Nephron (organoid): Measurements from ENCODE around the gene PNPLA2.

Experiments used
- H3K27ac Mint-ChIP-seq, 3 experiments: 2 replicates each; pipeline ENCODE4 v1.8.0; 2020; ENCODE audit warnings: mixed read lengths in 3 of 3, mild to moderate bottlenecking in 2 of 3, moderate library complexity in 1 of 3
- H3K27me3 Mint-ChIP-seq: 2 replicates; pipeline ENCODE4 v1.8.0; 2021; ENCODE audit warnings: low read depth, mild to moderate bottlenecking, moderate library complexity, mixed read lengths
- H3K36me3 Mint-ChIP-seq: 2 replicates; pipeline ENCODE4 v1.8.0; 2020; ENCODE audit warnings: low read depth, mixed read lengths
- H3K4me1 Mint-ChIP-seq: 2 replicates; pipeline ENCODE4 v1.8.0; 2020; ENCODE audit warnings: mixed read lengths
- H3K4me3 Mint-ChIP-seq, 3 experiments: 2 replicates each; pipeline ENCODE4 v1.8.0; 2020; ENCODE audit warnings: mild to moderate bottlenecking in 3 of 3, mixed read lengths in 3 of 3, moderate library complexity in 2 of 3
- H3K9me3 Mint-ChIP-seq: 2 replicates; pipeline ENCODE4 v1.8.0; 2020; ENCODE audit warnings: mixed read lengths
- TF ChIP-seq, protein P1 (sequence below), 3 experiments: fragments of 200-600 bp; sonication (generic); IDR thresholded peaks; one replicate each; pipeline ENCODE4 v1.5.0; 2021; ENCODE audit warnings: antibody characterized with exemption in 3 of 3; ENCODE audit not compliant: unreplicated experiment in 3 of 3

PNPLA2 gene

DNA sequence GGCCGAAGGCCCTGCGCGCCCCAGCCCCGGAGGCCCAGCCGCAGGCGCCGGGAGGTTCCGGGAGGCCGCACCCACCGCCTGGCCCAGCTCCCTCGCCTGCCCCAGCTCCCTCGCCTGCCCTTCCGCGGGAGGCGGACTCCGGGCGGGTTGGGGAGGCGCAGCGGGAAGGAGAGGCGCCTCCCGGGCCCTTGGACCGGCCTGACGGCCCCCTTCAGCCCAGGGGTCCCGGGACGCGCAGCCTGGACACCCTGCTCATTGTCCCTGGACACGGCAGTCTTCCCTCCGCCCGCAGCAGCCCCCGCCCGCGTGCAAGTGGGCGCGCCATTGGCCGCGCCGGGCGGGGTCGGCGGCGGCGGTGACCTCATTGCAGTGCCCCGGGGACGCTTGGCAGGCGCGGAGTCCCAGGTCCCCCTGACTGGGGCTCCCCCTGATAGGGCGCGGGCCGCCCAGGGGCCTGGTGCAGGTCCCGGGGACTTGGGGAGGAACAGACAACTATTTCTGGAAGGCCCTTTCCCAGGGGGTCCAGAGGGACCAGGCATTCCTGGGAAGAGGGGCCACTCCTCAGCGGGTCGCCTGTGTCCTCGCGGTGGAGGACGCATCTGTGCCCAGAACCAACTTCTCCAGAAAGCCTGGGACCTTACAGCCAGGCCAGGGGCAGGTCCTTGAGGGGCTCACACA lies 14.5 kb downstream of the PNPLA2 start:
- H3K27me3 Mint-ChIP-seq = peaks cover 24% of the 10 kb centered on the region
- peak overlapping the region; percentile 84 to 87 (median 85) for H3K4me3 Mint-ChIP-seq
- H3K4me1 Mint-ChIP-seq = peaks cover 24% of the 10 kb centered on the region
- H3K36me3 Mint-ChIP-seq = no peaks in the 10 kb centered on the region
- TF ChIP-seq, protein P1, sequence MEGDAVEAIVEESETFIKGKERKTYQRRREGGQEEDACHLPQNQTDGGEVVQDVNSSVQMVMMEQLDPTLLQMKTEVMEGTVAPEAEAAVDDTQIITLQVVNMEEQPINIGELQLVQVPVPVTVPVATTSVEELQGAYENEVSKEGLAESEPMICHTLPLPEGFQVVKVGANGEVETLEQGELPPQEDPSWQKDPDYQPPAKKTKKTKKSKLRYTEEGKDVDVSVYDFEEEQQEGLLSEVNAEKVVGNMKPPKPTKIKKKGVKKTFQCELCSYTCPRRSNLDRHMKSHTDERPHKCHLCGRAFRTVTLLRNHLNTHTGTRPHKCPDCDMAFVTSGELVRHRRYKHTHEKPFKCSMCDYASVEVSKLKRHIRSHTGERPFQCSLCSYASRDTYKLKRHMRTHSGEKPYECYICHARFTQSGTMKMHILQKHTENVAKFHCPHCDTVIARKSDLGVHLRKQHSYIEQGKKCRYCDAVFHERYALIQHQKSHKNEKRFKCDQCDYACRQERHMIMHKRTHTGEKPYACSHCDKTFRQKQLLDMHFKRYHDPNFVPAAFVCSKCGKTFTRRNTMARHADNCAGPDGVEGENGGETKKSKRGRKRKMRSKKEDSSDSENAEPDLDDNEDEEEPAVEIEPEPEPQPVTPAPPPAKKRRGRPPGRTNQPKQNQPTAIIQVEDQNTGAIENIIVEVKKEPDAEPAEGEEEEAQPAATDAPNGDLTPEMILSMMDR (IDR thresholded peaks at IDR 0.05; ENCODE audit: unreplicated experiment in 3 of 3) = no peak
- H3K9me3 Mint-ChIP-seq = no peaks in the 10 kb centered on the region
- peak overlapping the region; percentile 25 to 69 (median 63) for H3K27ac Mint-ChIP-seq

DNA sequence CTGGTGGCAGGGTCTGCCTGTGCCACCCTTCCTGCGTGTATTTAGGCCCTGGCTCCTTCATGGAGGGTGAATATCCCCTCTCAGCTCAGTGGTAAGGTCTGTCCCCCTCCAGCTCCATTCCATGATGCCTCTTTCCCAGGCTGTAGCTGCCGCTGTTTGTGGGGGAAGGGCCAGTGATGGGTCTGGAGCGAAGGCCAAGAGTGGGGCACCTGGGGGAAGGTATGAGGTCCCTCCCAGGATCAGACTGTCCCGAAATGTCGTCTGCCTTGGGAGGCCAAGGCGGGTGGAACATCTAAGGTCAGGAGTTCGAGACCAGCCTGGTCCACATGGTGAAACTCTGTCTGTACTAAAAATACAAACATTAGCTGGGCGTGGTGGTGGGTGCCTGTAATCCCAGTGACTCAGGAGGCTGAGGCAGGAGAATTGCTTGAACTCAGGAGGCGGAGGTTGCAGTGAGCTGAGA lies 15.2 kb downstream of the PNPLA2 start:
- Mint-ChIP-seq H3K27me3 (peaks cover 18% of the 10 kb centered on the region), H3K36me3 (peaks cover 5% of the 10 kb centered on the region), H3K4me3 (peak overlapping the region; percentile 84 to 87 (median 85)), H3K27ac (peak overlapping the region; percentile 25 to 69 (median 63)), H3K4me1 (peaks cover 22% of the 10 kb centered on the region), H3K9me3 (no peaks in the 10 kb centered on the region)
- TF ChIP-seq, protein P1 (IDR thresholded peaks at IDR 0.05; ENCODE audit: unreplicated experiment in 3 of 3) = no peak

DNA sequence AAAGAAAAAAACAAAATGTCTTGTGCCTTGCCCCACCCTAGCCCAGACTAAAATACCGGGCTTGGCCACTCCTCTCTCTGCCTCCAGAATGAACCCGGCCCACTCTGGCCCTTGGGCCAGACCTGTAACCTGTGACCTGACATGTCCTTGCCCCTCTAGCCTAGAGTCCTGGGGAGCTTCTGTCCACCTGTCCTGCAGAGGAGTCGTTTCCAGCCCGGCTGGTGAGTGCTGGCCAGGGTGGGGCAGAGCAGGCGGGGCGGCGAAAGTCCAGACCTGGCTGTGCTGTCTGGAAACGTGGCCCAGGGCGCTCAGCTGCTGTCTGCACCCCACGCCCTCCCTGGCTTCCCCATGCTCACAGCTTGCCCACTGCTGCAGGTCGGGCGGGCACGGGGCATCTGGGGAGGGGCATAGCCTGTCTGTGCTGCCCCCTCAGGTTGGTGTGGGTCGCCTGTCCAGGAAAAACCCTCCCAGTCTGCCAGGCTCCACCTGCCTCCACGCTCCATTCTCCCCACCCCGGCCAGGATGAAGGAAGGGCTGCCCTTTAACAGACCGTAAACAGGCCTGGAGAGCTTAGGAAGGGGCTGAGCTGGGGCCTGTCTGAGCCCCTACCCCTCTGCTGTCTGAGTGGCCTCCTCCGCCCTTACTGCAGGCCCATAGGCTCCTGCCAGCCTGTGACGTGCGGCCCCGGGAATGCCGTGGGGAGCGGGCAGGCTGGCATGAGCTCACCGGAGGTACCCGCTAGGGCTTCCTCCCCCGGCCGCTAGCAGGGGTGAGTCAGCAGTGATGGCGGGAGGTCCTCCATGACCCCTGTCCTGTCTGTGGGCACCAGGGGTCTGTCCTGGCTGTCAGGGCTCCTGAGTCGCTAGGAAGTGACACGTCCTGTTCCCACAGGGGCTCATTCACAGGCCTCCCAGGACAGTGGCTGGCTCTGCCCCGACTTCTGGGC lies 15.9 kb downstream of the PNPLA2 start:
- Mint-ChIP-seq H3K27ac (peak overlapping the region in 2 of 3 experiments; percentile 63 to 69), H3K9me3 (no peaks in the 10 kb centered on the region), H3K4me3 (peak overlapping the region; percentile 84 to 87 (median 85)), H3K4me1 (peaks cover 16% of the 10 kb centered on the region), H3K36me3 (peaks cover 6% of the 10 kb centered on the region), H3K27me3 (peaks cover 11% of the 10 kb centered on the region)
- TF ChIP-seq, protein P1 (IDR thresholded peaks at IDR 0.05; ENCODE audit: unreplicated experiment in 3 of 3) = no peak

DNA sequence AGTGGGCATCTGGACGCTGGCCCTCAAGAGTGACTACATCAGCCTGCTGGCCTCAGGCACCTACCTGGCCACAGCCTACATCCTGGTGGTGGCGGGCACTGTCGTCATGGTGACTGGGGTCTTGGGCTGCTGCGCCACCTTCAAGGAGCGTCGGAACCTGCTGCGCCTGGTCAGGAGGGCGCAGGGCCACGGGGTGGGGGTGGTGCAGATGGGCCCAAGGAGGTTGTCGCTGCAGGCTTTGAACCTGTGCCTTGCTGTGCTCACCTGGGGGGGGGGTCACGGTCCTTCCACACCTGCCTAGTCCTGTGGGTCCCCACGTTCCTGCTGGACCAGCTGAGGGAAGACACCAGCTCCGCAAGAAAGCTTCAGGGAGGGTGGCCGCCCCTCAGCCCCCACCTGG lies 17.6 kb downstream of the PNPLA2 start:
- H3K4me1 Mint-ChIP-seq = peaks cover 24% of the 10 kb centered on the region
- no peak overlapping the region for H3K4me3 Mint-ChIP-seq

DNA sequence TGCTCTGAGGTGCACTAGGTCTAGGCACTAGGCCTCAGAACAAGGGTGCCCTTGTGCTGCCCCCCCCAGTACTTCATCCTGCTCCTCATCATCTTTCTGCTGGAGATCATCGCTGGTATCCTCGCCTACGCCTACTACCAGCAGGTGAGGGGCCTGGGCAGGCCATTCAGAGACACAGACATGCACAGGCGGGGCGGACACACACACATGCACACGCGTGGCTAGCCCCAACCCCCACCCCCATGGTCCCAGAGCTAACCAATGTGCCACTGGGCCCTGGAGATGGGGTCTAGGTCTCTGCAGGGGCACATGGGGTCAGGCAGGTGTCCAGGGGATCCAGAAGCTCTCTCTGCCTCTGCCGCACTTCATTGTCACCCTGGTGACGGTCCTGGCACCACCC lies 18.0 kb downstream of the PNPLA2 start:
- Mint-ChIP-seq H3K4me1 (peaks cover 19% of the 10 kb centered on the region), H3K9me3 (no peaks in the 10 kb centered on the region), H3K36me3 (peaks cover 12% of the 10 kb centered on the region), H3K27me3 (peaks cover 3% of the 10 kb centered on the region), H3K4me3 (no peak overlapping the region), H3K27ac (no peak overlapping the region)
- TF ChIP-seq, protein P1 (IDR thresholded peaks at IDR 0.05; ENCODE audit: unreplicated experiment in 3 of 3) = no peak

More for the DNA sequence above, 17.6 kb downstream of the PNPLA2 start:
- TF ChIP-seq, protein P1 (IDR thresholded peaks at IDR 0.05; ENCODE audit: unreplicated experiment in 3 of 3) = no peak
- Mint-ChIP-seq H3K36me3 (peaks cover 12% of the 10 kb centered on the region), H3K27ac (no peak overlapping the region), H3K27me3 (peaks cover 7% of the 10 kb centered on the region), H3K9me3 (no peaks in the 10 kb centered on the region)
